GM03348 (cell line): ENCODE measurements around the gene SPATA21.
A peak's percentile ranks its signal among the peaks of the same experiment; 100 is the strongest.

Experiments
- DNase-seq: peaks from one replicate; pipeline ENCODE4 v3.0.0; 2012; ENCODE audit warnings: low spot score

The SPATA21 gene

GRCh38 chr1:16450863-16451481 is 13.7 kb upstream of the SPATA21 start:
- DNase-seq, result no peak

- DNase-seq, result no peak
These were observed 12.4 kb upstream of the SPATA21 start for GRCh38 chr1:16449666-16450065.

GRCh38 chr1:16449065-16449464 is 11.8 kb upstream of the SPATA21 start:
- no peak for DNase-seq

GRCh38 chr1:16447641-16448040 is 10.4 kb upstream of the SPATA21 start:
- DNase-seq, result no peak

GRCh38 chr1:16446116-16446515 is 8.9 kb upstream of the SPATA21 start:
- DNase-seq, result no peak

- DNase-seq, result no peak
These were observed 7.8 kb upstream of the SPATA21 start for GRCh38 chr1:16445052-16445451.

GRCh38 chr1:16443975-16444770 is 6.9 kb upstream of the SPATA21 start:
- no peak for DNase-seq

- DNase-seq, result no peak
These were observed 5.7 kb upstream of the SPATA21 start for GRCh38 chr1:16442941-16443340.

- no peak for DNase-seq
These were observed 5.0 kb upstream of the SPATA21 start for GRCh38 chr1:16442265-16442664.

GRCh38 chr1:16441282-16441665 is 4.0 kb upstream of the SPATA21 start:
- DNase-seq, result peak; percentile 61

- peak; percentile 97 for DNase-seq
These were observed 3.5 kb upstream of the SPATA21 start, which contains the start of gene NECAP2 for GRCh38 chr1:16440470-16441281. TSS of gene NECAP2 (plus strand) at chr1:16440724. CDS start at chr1:16440762, 38 bp downstream.

- no peak for DNase-seq
These were observed 2.9 kb upstream of the SPATA21 start for GRCh38 chr1:16440131-16440469.

GRCh38 chr1:16438924-16439323 is 1.7 kb upstream of the SPATA21 start:
- DNase-seq, result no peak

GRCh38 chr1:16438516-16438915 is 1.3 kb upstream of the SPATA21 start:
- DNase-seq, result no peak

GRCh38 chr1:16434501-16434900 is 2.7 kb downstream of the SPATA21 start:
- no peak for DNase-seq

- DNase-seq, result no peak
These were observed 3.2 kb downstream of the SPATA21 start for GRCh38 chr1:16434007-16434406.

- DNase-seq, result no peak
These were observed 4.2 kb downstream of the SPATA21 start for GRCh38 chr1:16433030-16433429.

GRCh38 chr1:16430606-16431005 is 6.6 kb downstream of the SPATA21 start:
- no peak for DNase-seq

GRCh38 chr1:16425125-16426025 is 11.8 kb downstream of the SPATA21 start:
- DNase-seq, result no peak

- DNase-seq, result no peak
These were observed 15.2 kb downstream of the SPATA21 start for GRCh38 chr1:16422041-16422440.

GRCh38 chr1:16421201-16421600 is 16.0 kb downstream of the SPATA21 start:
- DNase-seq, result no peak
